C4-2B (cell line): ENCODE data around the gene TADA3.

Source experiments
- CTCF ChIP-seq: fragments of 450-650 bp; conservative IDR thresholded peaks from 2 replicates; pipeline ENCODE4 v1.5.1; 2017; ENCODE audit warnings: mild to moderate bottlenecking
- ZFX ChIP-seq: fragments of 450-650 bp; IDR thresholded peaks from 2 replicates; pipeline ENCODE4 v1.6.1; 2017

GRCh38 chr3:9803494-9803893, 11.2 kb upstream of the TADA3 start:
- TF ChIP-seq CTCF (no peak), ZFX (no peak)
